H9 (cell line): ENCODE results near the gene GVQW3. TPM values are rescaled to one million over a fixed set of nuclear protein-coding genes. Genes with fewer than 3 reads are reported as not detected.

ENCODE experiments used
- DNase-seq: peaks from one replicate; pipeline ENCODE4 v3.0.0-alpha.2; 2017
- H2AFZ ChIP-seq: one replicate; pipeline ENCODE4 v1.6.1; 2013; ENCODE audit warnings: mild to moderate bottlenecking, low read length, control low read depth, moderate library complexity
- H2AK5ac ChIP-seq: 2 replicates; pipeline ENCODE4 v1.6.1; 2013; ENCODE audit warnings: low read length, control low read depth, mixed read lengths; ENCODE audit not compliant: insufficient read length
- H2BK120ac ChIP-seq: one replicate; pipeline ENCODE4 v1.6.1; 2013; ENCODE audit warnings: low read depth, mild to moderate bottlenecking, low read length, control low read depth, inconsistent platforms; ENCODE audit not compliant: poor library complexity, severe bottlenecking
- H2BK12ac ChIP-seq: 2 replicates; pipeline ENCODE4 v1.6.1; 2013; ENCODE audit warnings: low read length, control low read depth, mixed read lengths, low read depth; ENCODE audit not compliant: insufficient read length
- H2BK15ac ChIP-seq: 2 replicates; pipeline ENCODE4 v1.6.1; 2013; ENCODE audit warnings: low read depth, low read length, control low read depth
- H2BK20ac ChIP-seq: one replicate; pipeline ENCODE4 v1.6.1; 2013; ENCODE audit warnings: low read depth, mild to moderate bottlenecking, low read length, control low read depth, inconsistent platforms; ENCODE audit not compliant: poor library complexity, severe bottlenecking
- H2BK5ac ChIP-seq: 2 replicates; pipeline ENCODE4 v1.6.1; 2013; ENCODE audit warnings: low read length, control low read depth, mixed read lengths; ENCODE audit not compliant: insufficient read length
- H3K14ac ChIP-seq: 2 replicates; pipeline ENCODE4 v1.6.1; 2013; ENCODE audit warnings: low read length, control low read depth; ENCODE audit not compliant: insufficient read depth
- H3K18ac ChIP-seq: 2 replicates; pipeline ENCODE4 v1.6.1; 2013; ENCODE audit warnings: low read depth, mild to moderate bottlenecking, mixed read lengths, low read length, control low read depth; ENCODE audit not compliant: insufficient read length
- H3K23ac ChIP-seq: 2 replicates; pipeline ENCODE4 v1.6.1; 2013; ENCODE audit warnings: low read length, control low read depth, mixed read lengths, low read depth; ENCODE audit not compliant: insufficient read length
- H3K23me2 ChIP-seq: 2 replicates; pipeline ENCODE4 v1.6.1; 2013; ENCODE audit warnings: low read depth, mild to moderate bottlenecking, mixed read lengths, low read length, control low read depth; ENCODE audit not compliant: insufficient read length, poor library complexity, severe bottlenecking
- H3K27ac ChIP-seq: 2 replicates; pipeline ENCODE4 v1.5.1; 2013; ENCODE audit warnings: low read length, control low read depth, mixed read lengths, low read depth; ENCODE audit not compliant: insufficient read length
- H3K27me3 ChIP-seq: 2 replicates; pipeline ENCODE4 v1.6.1; 2013; ENCODE audit warnings: low read length, control low read depth, inconsistent platforms; ENCODE audit not compliant: insufficient read depth
- H3K4ac ChIP-seq: 2 replicates; pipeline ENCODE4 v1.6.1; 2013; ENCODE audit warnings: low read depth, mild to moderate bottlenecking, control low read depth, inconsistent platforms, low read length, moderate library complexity
- H3K4me1 ChIP-seq: 2 replicates; pipeline ENCODE4 v1.6.1; 2013; ENCODE audit warnings: low read length, control low read depth, inconsistent platforms; ENCODE audit not compliant: insufficient read depth
- H3K4me2 ChIP-seq: 2 replicates; pipeline ENCODE4 v1.6.1; 2013; ENCODE audit warnings: low read length, control low read depth, mixed read lengths; ENCODE audit not compliant: insufficient read length, insufficient read depth
- H3K56ac ChIP-seq: 2 replicates; pipeline ENCODE4 v1.6.1; 2013; ENCODE audit warnings: low read depth, mild to moderate bottlenecking, mixed read lengths, low read length, control low read depth; ENCODE audit not compliant: insufficient read length
- H3K79me1 ChIP-seq: 2 replicates; pipeline ENCODE4 v1.6.1; 2013; ENCODE audit warnings: low read depth, mild to moderate bottlenecking, moderate library complexity, low read length, control low read depth, inconsistent platforms; ENCODE audit not compliant: insufficient read depth, poor library complexity, severe bottlenecking
- H3K79me2 ChIP-seq: 2 replicates; pipeline ENCODE4 v1.6.1; 2013; ENCODE audit warnings: low read length, control low read depth, inconsistent platforms; ENCODE audit not compliant: insufficient read depth
- H3K9ac ChIP-seq: 2 replicates; pipeline ENCODE4 v1.6.1; 2013; ENCODE audit warnings: low read length, control low read depth, mixed read lengths; ENCODE audit not compliant: insufficient read length; ENCODE audit errors: extremely low read depth
- H3K9me3 ChIP-seq: one replicate; pipeline ENCODE4 v1.6.1; 2013; ENCODE audit warnings: low read depth, low read length, inconsistent platforms; ENCODE audit not compliant: control insufficient read depth
- H3T11ph ChIP-seq: one replicate; pipeline ENCODE4 v1.6.1; 2013; ENCODE audit warnings: mild to moderate bottlenecking, low read length, control low read depth, inconsistent platforms
- H4K20me1 ChIP-seq: one replicate; pipeline ENCODE4 v1.6.1; 2013; ENCODE audit not compliant: control insufficient read depth, insufficient read length, insufficient read depth
- H4K5ac ChIP-seq: 2 replicates; pipeline ENCODE4 v1.6.1; 2013; ENCODE audit warnings: low read depth, mild to moderate bottlenecking, mixed read lengths, low read length, control low read depth; ENCODE audit not compliant: insufficient read length
- H4K8ac ChIP-seq: replicated peaks from 2 replicates; pipeline ENCODE4 v1.6.1; 2013; ENCODE audit warnings: low read length, control low read depth, mixed read lengths, low read depth; ENCODE audit not compliant: insufficient read length
- H4K91ac ChIP-seq: 2 replicates; pipeline ENCODE4 v1.6.1; 2013; ENCODE audit warnings: low read depth, mild to moderate bottlenecking, moderate library complexity, mixed read lengths, low read length, control low read depth; ENCODE audit not compliant: insufficient read length
- H3K27ac Mint-ChIP-seq, 3 experiments: 2 replicates in 2 of 3; 3 replicates in 1 of 3; pipeline ENCODE4 v1.8.0; 2020 to 2021; ENCODE audit warnings: mixed read lengths in 3 of 3, mild to moderate bottlenecking in 1 of 3, moderate library complexity in 1 of 3
- H3K27me3 Mint-ChIP-seq: 2 replicates; pipeline ENCODE4 v1.8.0; 2021; ENCODE audit warnings: low read depth, mild to moderate bottlenecking, moderate library complexity, mixed read lengths
- H3K36me3 Mint-ChIP-seq, 3 experiments: 2 replicates in 2 of 3; 3 replicates in 1 of 3; pipeline ENCODE4 v1.8.0; 2020 to 2021; ENCODE audit warnings: low read depth in 3 of 3, mixed read lengths in 3 of 3; ENCODE audit not compliant: insufficient read depth in 1 of 3
- H3K4me1 Mint-ChIP-seq, 2 experiments: 2 replicates each; pipeline ENCODE4 v1.8.0; 2020; ENCODE audit warnings: mixed read lengths in 2 of 2
- H3K4me3 Mint-ChIP-seq, 2 experiments: 2 replicates in 1 of 2; 3 replicates in 1 of 2; pipeline ENCODE4 v1.8.0; 2020 to 2021; ENCODE audit warnings: mild to moderate bottlenecking in 2 of 2, mixed read lengths in 2 of 2, moderate library complexity in 1 of 2
- H3K9me3 Mint-ChIP-seq, 2 experiments: 2 replicates in 1 of 2; 3 replicates in 1 of 2; pipeline ENCODE4 v1.8.0; 2020; ENCODE audit warnings: mild to moderate bottlenecking in 2 of 2, mixed read lengths in 2 of 2, moderate library complexity in 1 of 2
- CTCF ChIP-seq: fragments of 200-600 bp; sonication (generic); conservative IDR thresholded peaks from 3 replicates; pipeline ENCODE4 v1.8.0; 2021; ENCODE audit warnings: antibody characterized with exemption, mild to moderate bottlenecking
- total RNA-seq: library from RNA; stranded (reverse); gene quantifications from 2 replicates; pipeline ENCODE4 v1.2.1, GENCODE V29; 2021

Gene GVQW3
- total RNA-seq, 1 experiment from 2014 or later = 4.5 TPM

DNA sequence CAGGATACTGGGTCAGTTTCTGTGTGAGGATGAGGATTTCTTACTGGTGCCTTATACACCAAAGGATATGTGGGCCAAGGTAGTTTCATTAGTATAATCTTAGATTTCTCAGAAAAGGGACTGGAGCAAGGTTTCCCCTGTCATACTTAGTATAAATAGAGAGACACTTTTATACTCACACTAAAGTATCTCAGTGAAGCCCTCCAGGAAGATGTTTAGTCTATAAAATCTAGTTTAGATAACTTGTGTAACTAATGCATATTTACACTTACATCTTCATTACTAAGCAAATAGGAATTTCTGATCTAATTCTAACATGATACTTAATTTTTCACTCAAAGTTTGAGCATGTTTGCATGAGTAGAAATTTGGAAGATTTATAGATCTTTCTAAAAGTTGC, 74.8 kb downstream of the GVQW3 start:
- no peak overlapping the region for H3K56ac ChIP-seq
- H2BK20ac ChIP-seq = no peak overlapping the region
- peak overlapping the region; percentile 75 to 99 (median 99) for H3K27ac Mint-ChIP-seq
- no peak overlapping the region for H2AFZ ChIP-seq
- H4K20me1 ChIP-seq = no peaks in the 10 kb centered on the region
- peak overlapping the region; percentile 95 for H2BK5ac ChIP-seq
- no peak overlapping the region for H4K8ac ChIP-seq
- H2BK15ac ChIP-seq = no peak overlapping the region
- peak overlapping the region; percentile 47 for H2BK12ac ChIP-seq
- no peaks in the 10 kb centered on the region for H3K79me1 ChIP-seq
- H2BK120ac ChIP-seq = peak overlapping the region; percentile 85
- H3K4me1 ChIP-seq = no peaks in the 10 kb centered on the region; the same call in 1 of the 2 replicates
- H3T11ph ChIP-seq = peak overlapping the region; percentile 94
- DNase-seq = no peak
- peaks cover 73 to 81% of the 10 kb centered on the region in 2 experiments for H3K4me1 Mint-ChIP-seq
- no peaks in the 10 kb centered on the region for H3K27me3 ChIP-seq
- no peaks in the 10 kb centered on the region for H3K9me3 ChIP-seq
- H3K36me3 Mint-ChIP-seq = peaks cover 10 to 28% (median 23%) of the 10 kb centered on the region in 3 experiments; a peak in 6 of 7 replicates
- no peaks in the 10 kb centered on the region for H3K23me2 ChIP-seq
- no peak overlapping the region for H3K23ac ChIP-seq
- no peak overlapping the region for H4K5ac ChIP-seq
- no peak overlapping the region for H4K91ac ChIP-seq
- peak overlapping the region in 1 of 2 experiments; percentile 49; a peak in 3 of 5 replicates for H3K4me3 Mint-ChIP-seq
- no peaks in the 10 kb centered on the region for H3K9me3 Mint-ChIP-seq
- H3K14ac ChIP-seq = peak overlapping the region; percentile 72; the same call in 1 of the 2 replicates
- H3K27ac ChIP-seq = peak overlapping the region; percentile 99
- H3K4ac ChIP-seq = no peak overlapping the region; the same call in 1 of the 2 replicates
- H3K27me3 Mint-ChIP-seq = no peaks in the 10 kb centered on the region
- peak overlapping the region; percentile 56 for H3K18ac ChIP-seq
- peak overlapping the region; percentile 77 for H2AK5ac ChIP-seq
- H3K9ac ChIP-seq = peak overlapping the region; percentile 45
- peak overlapping the region; percentile 38 for H3K4me2 ChIP-seq
- TF ChIP-seq CTCF = no peak
- no peaks in the 10 kb centered on the region for H3K79me2 ChIP-seq
